ENCODE measurements around the gene SGSM2.

DNA sequence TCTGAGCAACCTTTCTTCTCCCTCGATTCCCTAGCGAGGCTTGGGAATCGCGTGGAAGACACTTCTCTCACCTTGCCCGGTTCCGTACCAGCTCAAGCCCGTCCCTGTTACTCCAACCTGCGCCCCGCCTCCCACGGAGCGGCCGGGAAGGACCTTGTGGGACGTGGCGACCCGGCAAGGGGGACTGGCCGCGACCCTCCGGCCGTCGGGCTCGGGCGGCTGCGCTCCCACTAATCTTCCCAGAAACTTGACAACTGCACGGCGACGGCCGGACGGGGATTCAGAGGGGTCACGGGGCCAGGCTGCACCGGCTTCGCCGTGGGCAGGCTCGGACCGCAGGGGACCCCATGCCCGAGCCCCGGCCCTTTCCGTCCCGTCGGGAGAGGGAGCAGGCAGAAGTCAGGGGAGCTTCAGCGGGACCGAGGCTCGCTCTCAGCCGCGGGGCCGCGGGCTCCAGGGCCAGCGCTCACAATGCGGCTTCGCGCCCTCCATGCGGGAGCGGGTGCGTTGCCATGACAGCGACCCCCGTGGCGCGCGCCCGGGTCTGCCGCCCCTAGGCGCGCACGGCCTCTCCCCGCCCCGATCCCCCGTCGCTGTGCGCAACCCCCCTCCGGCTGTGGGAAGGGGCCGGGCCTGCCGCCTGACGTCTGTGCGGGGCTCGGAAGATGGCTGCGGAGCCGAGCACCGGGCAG, at the start of gene SGSM2:
- TF ChIP-seq POLR2AphosphoS5 (IDR thresholded peaks at IDR 0.05; ENCODE audit: low read depth, low read length) (no peak), POLR2A (IDR thresholded peaks at IDR 0.05; ENCODE audit: low read depth, low read length) (no peak), TAF1 (IDR thresholded peaks at IDR 0.05; ENCODE audit: low read depth, low read length) (no peak), PAX5 (IDR thresholded peaks at IDR 0.05; ENCODE audit: insufficient read depth, low read length, severe bottlenecking) (no peak)

All from GM12891 (cell line).